ENCODE results near the gene LIF. TPM values are rescaled to one million over a fixed set of nuclear protein-coding genes. Genes with fewer than 3 reads are reported as not detected.

The LIF gene
- polyA plus RNA-seq, 1 of the 3 experiments (the other 2 are of a cell fraction), result 24.6 TPM

GRCh38 chr22:30205281-30206115, 41.1 kb downstream of the LIF start:
- DNase-seq, result peak; percentile 48
- no peaks in the 10 kb centered on the region for H3K36me3 ChIP-seq (replicated peaks in 1 of 2; ENCODE audit: control insufficient read depth in 1 of 2, insufficient read depth in 2 of 2, low read length in 1 of 2)
- POLR2A ChIA-PET, result no interaction called here
- no peaks in the 10 kb centered on the region for H3K9me2 ChIP-seq
- peak overlapping the region; percentile 70 to 94; a peak in 3 of 4 replicates for H3K27ac ChIP-seq (ENCODE audit: low read depth in 2 of 2, low read length in 1 of 2)
- peaks cover 44% of the 10 kb centered on the region for H3F3A ChIP-seq (replicated peaks; ENCODE audit: insufficient read depth)
- peaks cover 36 to 61% of the 10 kb centered on the region in 2 experiments; a peak in 3 of 4 replicates for H3K4me1 ChIP-seq (ENCODE audit: control insufficient read depth in 1 of 2, insufficient read depth in 2 of 2, low read depth in 1 of 2, low read length in 1 of 2)
- no peak overlapping the region for H3K4me3 ChIP-seq (ENCODE audit: low read depth in 2 of 2, low read length in 1 of 2)
- H3K9ac ChIP-seq, result peak overlapping the region; percentile 66; the same call in 1 of the 2 replicates
- H3K9me3 ChIP-seq, result no peaks in the 10 kb centered on the region
- H4K20me1 ChIP-seq (ENCODE audit: insufficient read depth), result no peaks in the 10 kb centered on the region
- no peaks in the 10 kb centered on the region for H3K79me2 ChIP-seq (ENCODE audit: insufficient read depth)
- TF ChIP-seq GABPA (IDR thresholded peaks at IDR 0.05; ENCODE audit: low read depth), result 0 out of 2 replicates have a peak, but pooled peaks have one; percentile 10
- no peak for TF ChIP-seq USF1 (IDR thresholded peaks at IDR 0.05; ENCODE audit: borderline replicate concordance, low read depth)
- no peak for TF ChIP-seq USF2 (IDR thresholded peaks at IDR 0.05; ENCODE audit: borderline replicate concordance, low read depth, low read length)
- TF ChIP-seq MAX (IDR thresholded peaks at IDR 0.05; ENCODE audit: low read depth), result peak; percentile 50
- peak; percentile 81 for TF ChIP-seq NFIC (IDR thresholded peaks at IDR 0.05; ENCODE audit: borderline replicate concordance)
- TF ChIP-seq TEAD4 (IDR thresholded peaks at IDR 0.05; ENCODE audit: borderline replicate concordance, insufficient read depth), result 0 out of 2 replicates have a peak, but pooled peaks have one; percentile 53
- no peak for TF ChIP-seq EZH2phosphoT487 (IDR thresholded peaks at IDR 0.05; ENCODE audit: borderline replicate concordance, low read depth)
- peak in 1 of 2 experiments; percentile 55; a peak in 1 of 4 replicates for TF ChIP-seq EP300 (IDR thresholded peaks at IDR 0.05; ENCODE audit: borderline replicate concordance in 1 of 2, low read depth in 1 of 2, low read length in 1 of 2)
- peak; percentile 38; the same call in 1 of the 2 replicates for TF ChIP-seq PBX3 (IDR thresholded peaks at IDR 0.05)
- peak; percentile 88 for TF ChIP-seq TCF12 (IDR thresholded peaks at IDR 0.05)
- TF ChIP-seq FOXM1 (IDR thresholded peaks at IDR 0.05; ENCODE audit: low read depth), result no peak
- TF ChIP-seq NRF1 (IDR thresholded peaks at IDR 0.05; ENCODE audit: low read depth, low read length), result no peak
- TF ChIP-seq RXRA (IDR thresholded peaks at IDR 0.05; ENCODE audit: borderline replicate concordance, low read depth), result peak; percentile 57; the same call in 1 of the 2 replicates
- TF ChIP-seq RFX5 (IDR thresholded peaks at IDR 0.05; ENCODE audit: low read length), result no peak
- TF ChIP-seq JUND (IDR thresholded peaks at IDR 0.05), result peak; percentile 44; the same call in 1 of the 2 replicates
- no peak for TF ChIP-seq REST (IDR thresholded peaks at IDR 0.05; ENCODE audit: low read depth, low read length)
- peak; percentile 62 for TF ChIP-seq ELF1 (IDR thresholded peaks at IDR 0.05)
- TF ChIP-seq CHD2 (IDR thresholded peaks at IDR 0.05; ENCODE audit: low read length, partially characterized antibody), result no peak
- TF ChIP-seq RAD21 (IDR thresholded peaks at IDR 0.05; ENCODE audit: low read length), result no peak
- TF ChIP-seq FOSL2 (IDR thresholded peaks at IDR 0.05; ENCODE audit: borderline replicate concordance, low read depth), result peak; percentile 1; the same call in 1 of the 2 replicates
- H3K4me2 ChIP-seq, result peak overlapping the region; percentile 43
- no peak overlapping the region; the same call in 1 of the 2 replicates for H2AFZ ChIP-seq (ENCODE audit: low read depth)
- no peaks in the 10 kb centered on the region for H3K27me3 ChIP-seq (ENCODE audit: insufficient read depth)
- CTCF ChIA-PET, result interaction anchor here (1.1 to 2.0 kb wide), 6 partner anchors 10 to 101 kb away, joined by 3 to 5 read pairs (median 4); no protein-coding TSS in a partner anchor
- WGBS (ENCODE audit: low lambda C conversion rate), result 28% methylated on average over 22 of the region's 25 CpGs

All from SK-N-SH (cell line).